ENCODE measurements around the gene SLC24A1. TPM values are rescaled to one million over a fixed set of nuclear protein-coding genes. Genes with fewer than 3 reads are reported as not detected.

The SLC24A1 gene
- total RNA-seq, 1 donor from 2014 or later: 10.3 TPM

- H3K4me3 ChIP-seq (ENCODE audit: insufficient read depth, low read depth, low read length): no peak overlapping the region
- DNase-seq (ENCODE audit: low read depth) (no peak), FAIRE-seq (no peak)
- no peaks in the 10 kb centered on the region for H3K36me3 ChIP-seq (ENCODE audit: insufficient read depth, low read length)
- no peak overlapping the region for H3K27ac ChIP-seq (ENCODE audit: low read depth, low read length)
- no peak overlapping the region for H3K9ac ChIP-seq (ENCODE audit: low read length)
- no peak overlapping the region for H3K27ac Mint-ChIP-seq (ENCODE audit: unreplicated experiment)
- no peak overlapping the region for H3K4me3 Mint-ChIP-seq (ENCODE audit: unreplicated experiment)
- TF ChIP-seq EZH2 (IDR thresholded peaks at IDR 0.05; ENCODE audit: insufficient read depth, low read length) (no peak), CTCF (IDR thresholded peaks at IDR 0.05; ENCODE audit: insufficient read depth, low read depth, low read length) (no peak)
- peaks cover 6% of the 10 kb centered on the region for H3K27me3 Mint-ChIP-seq (ENCODE audit: low read depth, unreplicated experiment)
- H3K4me1 Mint-ChIP-seq (ENCODE audit: low read depth, unreplicated experiment): peaks cover 10% of the 10 kb centered on the region
- no peaks in the 10 kb centered on the region for H4K20me1 ChIP-seq (ENCODE audit: insufficient read depth, low read length)
- no peaks in the 10 kb centered on the region for H3K9me3 ChIP-seq (ENCODE audit: insufficient read depth, low read depth, low read length)
- no peak overlapping the region for H2AFZ ChIP-seq (ENCODE audit: low read depth, low read length)
- no peaks in the 10 kb centered on the region for H3K79me2 ChIP-seq (ENCODE audit: insufficient read depth, low read length)
- peaks cover 4% of the 10 kb centered on the region for H3K4me1 ChIP-seq (ENCODE audit: insufficient read depth, low read length)
- H3K36me3 Mint-ChIP-seq (ENCODE audit: low read depth, unreplicated experiment): peaks cover 2% of the 10 kb centered on the region
- no peaks in the 10 kb centered on the region for H3K9me3 Mint-ChIP-seq (ENCODE audit: unreplicated experiment)
- no peaks in the 10 kb centered on the region for H3K27me3 ChIP-seq (ENCODE audit: insufficient read depth, low read length)
- H3K4me2 ChIP-seq (ENCODE audit: low read length): no peak overlapping the region
Observed at GRCh38 chr15:65639509-65639908, 17.8 kb downstream of the SLC24A1 start.

GRCh38 chr15:65641768-65642475 is 20.2 kb downstream of the SLC24A1 start:
- H4K20me1 ChIP-seq (ENCODE audit: insufficient read depth, low read length): no peaks in the 10 kb centered on the region
- H3K79me2 ChIP-seq (ENCODE audit: insufficient read depth, low read length): no peaks in the 10 kb centered on the region
- no peak for DNase-seq (ENCODE audit: low read depth)
- peak overlapping the region; percentile 11 for H3K4me2 ChIP-seq (ENCODE audit: low read length)
- H3K4me1 ChIP-seq (ENCODE audit: insufficient read depth, low read length): peaks cover 8% of the 10 kb centered on the region
- Mint-ChIP-seq H3K36me3 (ENCODE audit: low read depth, unreplicated experiment) (peaks cover 4% of the 10 kb centered on the region), H3K4me3 (ENCODE audit: unreplicated experiment) (no peak overlapping the region), H3K27me3 (ENCODE audit: low read depth, unreplicated experiment) (peaks cover 6% of the 10 kb centered on the region), H3K9me3 (ENCODE audit: unreplicated experiment) (no peaks in the 10 kb centered on the region), H3K27ac (ENCODE audit: unreplicated experiment) (no peak overlapping the region), H3K4me1 (ENCODE audit: low read depth, unreplicated experiment) (peaks cover 17% of the 10 kb centered on the region)
- H3K27ac ChIP-seq (ENCODE audit: low read depth, low read length): no peak overlapping the region
- H3K9ac ChIP-seq (ENCODE audit: low read length): no peak overlapping the region
- no peak overlapping the region for H2AFZ ChIP-seq (ENCODE audit: low read depth, low read length)
- no peak for TF ChIP-seq EZH2 (IDR thresholded peaks at IDR 0.05; ENCODE audit: insufficient read depth, low read length)
- no peak for TF ChIP-seq CTCF (IDR thresholded peaks at IDR 0.05; ENCODE audit: insufficient read depth, low read depth, low read length)
- no peak for FAIRE-seq
- no peaks in the 10 kb centered on the region for H3K9me3 ChIP-seq (ENCODE audit: insufficient read depth, low read depth, low read length)
- H3K27me3 ChIP-seq (ENCODE audit: insufficient read depth, low read length): no peaks in the 10 kb centered on the region
- H3K4me3 ChIP-seq (ENCODE audit: insufficient read depth, low read depth, low read length): no peak overlapping the region
- no peaks in the 10 kb centered on the region for H3K36me3 ChIP-seq (ENCODE audit: insufficient read depth, low read length)

- FAIRE-seq (no peak), DNase-seq (ENCODE audit: low read depth) (no peak)
- Histone ChIP-seq H3K9me3 (ENCODE audit: insufficient read depth, low read depth, low read length) (no peaks in the 10 kb centered on the region), H3K36me3 (ENCODE audit: insufficient read depth, low read length) (no peaks in the 10 kb centered on the region), H3K79me2 (ENCODE audit: insufficient read depth, low read length) (no peaks in the 10 kb centered on the region), H2AFZ (ENCODE audit: low read depth, low read length) (no peak overlapping the region), H4K20me1 (ENCODE audit: insufficient read depth, low read length) (no peaks in the 10 kb centered on the region), H3K27ac (ENCODE audit: low read depth, low read length) (no peak overlapping the region), H3K4me3 (ENCODE audit: insufficient read depth, low read depth, low read length) (no peak overlapping the region), H3K27me3 (ENCODE audit: insufficient read depth, low read length) (no peaks in the 10 kb centered on the region), H3K4me2 (ENCODE audit: low read length) (peak overlapping the region; percentile 11), H3K9ac (ENCODE audit: low read length) (no peak overlapping the region), H3K4me1 (ENCODE audit: insufficient read depth, low read length) (peaks cover 8% of the 10 kb centered on the region)
- Mint-ChIP-seq H3K27me3 (ENCODE audit: low read depth, unreplicated experiment) (peaks cover 3% of the 10 kb centered on the region), H3K4me1 (ENCODE audit: low read depth, unreplicated experiment) (peaks cover 18% of the 10 kb centered on the region), H3K4me3 (ENCODE audit: unreplicated experiment) (no peak overlapping the region), H3K9me3 (ENCODE audit: unreplicated experiment) (no peaks in the 10 kb centered on the region), H3K27ac (ENCODE audit: unreplicated experiment) (peak overlapping the region; percentile 34), H3K36me3 (ENCODE audit: low read depth, unreplicated experiment) (peaks cover 4% of the 10 kb centered on the region)
- no peak for TF ChIP-seq EZH2 (IDR thresholded peaks at IDR 0.05; ENCODE audit: insufficient read depth, low read length)
Observed at GRCh38 chr15:65642594-65642993, 20.9 kb downstream of the SLC24A1 start.

All from astrocyte (in vitro differentiated cells and primary cell).